ENCODE data around the gene ERVFRD-1. TPM values are rescaled to one million over a fixed set of nuclear protein-coding genes. Genes with fewer than 3 reads are reported as not detected.

Gene ERVFRD-1
- total RNA-seq, 1 experiment from 2014 or later, result not detected

DNA sequence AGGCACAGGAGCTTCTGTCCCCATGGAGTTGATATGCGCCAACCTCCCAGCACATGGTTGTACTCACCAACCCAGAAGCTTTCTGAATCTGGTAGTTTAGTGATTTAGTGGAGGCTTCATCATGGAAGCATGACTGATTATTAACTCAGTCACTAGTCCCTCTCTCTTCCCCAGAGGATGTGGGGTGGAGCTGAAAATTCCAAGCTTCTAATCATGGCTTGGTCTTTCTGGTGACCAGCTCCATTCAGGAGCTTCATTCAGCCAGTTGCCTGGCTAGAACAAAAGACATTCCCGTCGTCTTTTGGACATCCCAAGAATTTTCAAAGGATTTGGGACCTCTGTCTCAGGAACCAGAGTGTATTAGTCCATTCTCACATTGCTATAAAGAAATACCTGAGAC is 31.2 kb downstream of the ERVFRD-1 start:
- no peak overlapping the region for H3K9ac ChIP-seq (ENCODE audit: low read length)
- no peaks in the 10 kb centered on the region for H3K79me2 ChIP-seq (ENCODE audit: low read length)
- H3K27ac ChIP-seq (ENCODE audit: low read length), result no peak overlapping the region
- ChIA-PET CTCF (no interaction called here), POLR2A (ENCODE audit: unreplicated experiment) (no interaction called here)
- H3K27me3 ChIP-seq (ENCODE audit: low read length), result no peaks in the 10 kb centered on the region
- BruUV-seq (replicated peaks), result no TSS peak
- H3K4me3 ChIP-seq (ENCODE audit: low read length), result no peak overlapping the region
- intact Hi-C loops (cut with micrococcal nuclease), result no loop called here
- TF ChIP-seq EZH2phosphoT487 (IDR thresholded peaks at IDR 0.05; ENCODE audit: borderline replicate concordance, low read length), result no peak
- TF ChIP-seq, protein P1, sequence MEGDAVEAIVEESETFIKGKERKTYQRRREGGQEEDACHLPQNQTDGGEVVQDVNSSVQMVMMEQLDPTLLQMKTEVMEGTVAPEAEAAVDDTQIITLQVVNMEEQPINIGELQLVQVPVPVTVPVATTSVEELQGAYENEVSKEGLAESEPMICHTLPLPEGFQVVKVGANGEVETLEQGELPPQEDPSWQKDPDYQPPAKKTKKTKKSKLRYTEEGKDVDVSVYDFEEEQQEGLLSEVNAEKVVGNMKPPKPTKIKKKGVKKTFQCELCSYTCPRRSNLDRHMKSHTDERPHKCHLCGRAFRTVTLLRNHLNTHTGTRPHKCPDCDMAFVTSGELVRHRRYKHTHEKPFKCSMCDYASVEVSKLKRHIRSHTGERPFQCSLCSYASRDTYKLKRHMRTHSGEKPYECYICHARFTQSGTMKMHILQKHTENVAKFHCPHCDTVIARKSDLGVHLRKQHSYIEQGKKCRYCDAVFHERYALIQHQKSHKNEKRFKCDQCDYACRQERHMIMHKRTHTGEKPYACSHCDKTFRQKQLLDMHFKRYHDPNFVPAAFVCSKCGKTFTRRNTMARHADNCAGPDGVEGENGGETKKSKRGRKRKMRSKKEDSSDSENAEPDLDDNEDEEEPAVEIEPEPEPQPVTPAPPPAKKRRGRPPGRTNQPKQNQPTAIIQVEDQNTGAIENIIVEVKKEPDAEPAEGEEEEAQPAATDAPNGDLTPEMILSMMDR (conservative IDR thresholded peaks at IDR 0.05; ENCODE audit: low read depth, low read length), result no peak
- no peak for TF ChIP-seq EZH2 (IDR thresholded peaks at IDR 0.05; ENCODE audit: low read length, unreplicated experiment)
- no peak overlapping the region for H2AFZ ChIP-seq (ENCODE audit: low read length)
- no peaks in the 10 kb centered on the region for H3K36me3 ChIP-seq (ENCODE audit: low read depth, low read length)
- no peak overlapping the region for H3K4me2 ChIP-seq (ENCODE audit: low read length)
- DNase-seq (no peak), ATAC-seq (no peak)
- no peaks in the 10 kb centered on the region for H3K9me3 ChIP-seq (ENCODE audit: low read length)
- H3K4me1 ChIP-seq (ENCODE audit: insufficient read depth, low read length), result peaks cover 6% of the 10 kb centered on the region; the same call in 1 of the 2 replicates
- H4K20me1 ChIP-seq (ENCODE audit: low read length), result no peaks in the 10 kb centered on the region
- no peaks in the 10 kb centered on the region for H3F3A ChIP-seq (ENCODE audit: low read length, unreplicated experiment)
- no peaks in the 10 kb centered on the region for H3K9me2 ChIP-seq (replicated peaks; ENCODE audit: low read length)

DNA sequence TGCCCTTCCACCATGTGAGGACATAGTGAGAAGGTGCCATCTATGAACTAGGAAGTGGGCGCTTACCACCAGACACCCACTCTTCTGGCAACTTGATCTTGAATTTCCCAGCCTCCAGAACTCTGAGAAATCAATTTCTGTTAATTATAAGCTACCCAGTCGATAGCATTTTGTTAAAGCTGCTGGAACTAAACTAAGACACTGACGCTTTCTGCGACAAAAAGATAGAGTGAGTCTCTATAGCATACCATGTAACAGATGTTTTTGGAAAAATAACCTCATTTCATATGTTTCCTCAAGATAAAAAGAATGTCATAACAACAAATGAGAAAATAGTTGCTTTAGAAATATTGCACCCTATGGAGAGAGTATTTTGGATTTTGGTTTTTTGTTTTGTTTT is 33.3 kb downstream of the ERVFRD-1 start:
- no TSS peak for BruUV-seq (replicated peaks)
- ATAC-seq (no peak), DNase-seq (no peak)
- H3K36me3 ChIP-seq (ENCODE audit: low read depth, low read length), result no peaks in the 10 kb centered on the region
- no peaks in the 10 kb centered on the region for H3K79me2 ChIP-seq (ENCODE audit: low read length)
- no peak overlapping the region for H3K4me3 ChIP-seq (ENCODE audit: low read length)
- H4K20me1 ChIP-seq (ENCODE audit: low read length), result no peaks in the 10 kb centered on the region
- no peak overlapping the region for H3K4me2 ChIP-seq (ENCODE audit: low read length)
- H3K27ac ChIP-seq (ENCODE audit: low read length), result no peak overlapping the region
- CTCF ChIA-PET, result no interaction called here
- no peak overlapping the region for H3K9ac ChIP-seq (ENCODE audit: low read length)
- intact Hi-C loops (cut with micrococcal nuclease), result no loop called here
- no peak overlapping the region for H2AFZ ChIP-seq (ENCODE audit: low read length)
- no peaks in the 10 kb centered on the region for H3K27me3 ChIP-seq (ENCODE audit: low read length)
- no peaks in the 10 kb centered on the region for H3K9me2 ChIP-seq (replicated peaks; ENCODE audit: low read length)
- no peaks in the 10 kb centered on the region for H3K4me1 ChIP-seq (ENCODE audit: insufficient read depth, low read length)
- no peaks in the 10 kb centered on the region for H3K9me3 ChIP-seq (ENCODE audit: low read length)
- TF ChIP-seq, protein P1 (conservative IDR thresholded peaks at IDR 0.05; ENCODE audit: low read depth, low read length), result no peak
- no peak for TF ChIP-seq EZH2 (IDR thresholded peaks at IDR 0.05; ENCODE audit: low read length, unreplicated experiment)
- no peak for TF ChIP-seq EZH2phosphoT487 (IDR thresholded peaks at IDR 0.05; ENCODE audit: borderline replicate concordance, low read length)
- POLR2A ChIA-PET (ENCODE audit: unreplicated experiment), result no interaction called here
- no peaks in the 10 kb centered on the region for H3F3A ChIP-seq (ENCODE audit: low read length, unreplicated experiment)

DNA sequence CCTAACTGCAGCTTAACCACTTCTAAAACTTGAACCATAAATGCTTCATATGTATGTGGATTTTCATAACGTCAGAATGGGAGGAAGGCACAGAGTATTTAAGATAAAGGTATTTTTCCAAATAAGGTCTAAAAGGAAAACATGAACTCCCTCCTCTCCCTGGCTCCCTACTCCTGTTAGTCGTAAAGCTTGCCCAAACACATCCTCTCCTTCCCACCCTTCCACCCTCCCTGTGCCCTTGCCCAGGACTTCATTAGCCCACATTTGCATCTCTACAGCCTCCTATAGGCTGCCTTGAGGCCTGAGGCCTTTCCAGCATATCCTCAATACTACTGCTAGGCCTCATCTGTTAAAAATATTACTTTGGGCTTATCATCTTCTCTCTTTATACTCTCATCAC is 35.0 kb downstream of the ERVFRD-1 start:
- ChIA-PET POLR2A (ENCODE audit: unreplicated experiment) (no interaction called here), CTCF (no interaction called here)
- Histone ChIP-seq H4K20me1 (ENCODE audit: low read length) (no peaks in the 10 kb centered on the region), H3K9me3 (ENCODE audit: low read length) (no peaks in the 10 kb centered on the region), H3K79me2 (ENCODE audit: low read length) (no peaks in the 10 kb centered on the region), H3K4me1 (ENCODE audit: insufficient read depth, low read length) (no peaks in the 10 kb centered on the region), H3K9me2 (replicated peaks; ENCODE audit: low read length) (no peaks in the 10 kb centered on the region), H3K9ac (ENCODE audit: low read length) (no peak overlapping the region), H3K27me3 (ENCODE audit: low read length) (no peaks in the 10 kb centered on the region), H3K36me3 (ENCODE audit: low read depth, low read length) (no peaks in the 10 kb centered on the region), H2AFZ (ENCODE audit: low read length) (no peak overlapping the region), H3F3A (ENCODE audit: low read length, unreplicated experiment) (no peaks in the 10 kb centered on the region), H3K27ac (ENCODE audit: low read length) (no peak overlapping the region), H3K4me3 (ENCODE audit: low read length) (no peak overlapping the region), H3K4me2 (ENCODE audit: low read length) (no peak overlapping the region)
- no peak for ATAC-seq
- DNase-seq, result no peak
- intact Hi-C loops (cut with micrococcal nuclease), result no loop called here
- no TSS peak for BruUV-seq (replicated peaks)
- TF ChIP-seq, protein P1 (conservative IDR thresholded peaks at IDR 0.05; ENCODE audit: low read depth, low read length), result no peak
- TF ChIP-seq EZH2phosphoT487 (IDR thresholded peaks at IDR 0.05; ENCODE audit: borderline replicate concordance, low read length) (no peak), EZH2 (IDR thresholded peaks at IDR 0.05; ENCODE audit: low read length, unreplicated experiment) (no peak)
